IPS-15b (cell line): ENCODE results near the gene PTPRT.

Experiments used
- H3K27me3 ChIP-seq: one replicate; pipeline ENCODE4 v1.6.1; 2013; ENCODE audit warnings: low read length; ENCODE audit not compliant: control insufficient read depth, insufficient read depth
- H3K36me3 ChIP-seq: one replicate; pipeline ENCODE4 v1.6.1; 2013; ENCODE audit warnings: low read length; ENCODE audit not compliant: control insufficient read depth, insufficient read depth
- H3K4me1 ChIP-seq: one replicate; pipeline ENCODE4 v1.6.1; 2013; ENCODE audit warnings: mild to moderate bottlenecking, low read length; ENCODE audit not compliant: control insufficient read depth, insufficient read depth
- H3K4me3 ChIP-seq: one replicate; pipeline ENCODE4 v1.5.1; 2013; ENCODE audit warnings: low read depth, low read length
- H3K9ac ChIP-seq: one replicate; pipeline ENCODE4 v1.6.1; 2013; ENCODE audit warnings: low read depth, mild to moderate bottlenecking, low read length
- H3K9me3 ChIP-seq: one replicate; pipeline ENCODE4 v1.6.1; 2013; ENCODE audit warnings: mild to moderate bottlenecking, low read length; ENCODE audit not compliant: control insufficient read depth, insufficient read depth

The PTPRT gene

DNA sequence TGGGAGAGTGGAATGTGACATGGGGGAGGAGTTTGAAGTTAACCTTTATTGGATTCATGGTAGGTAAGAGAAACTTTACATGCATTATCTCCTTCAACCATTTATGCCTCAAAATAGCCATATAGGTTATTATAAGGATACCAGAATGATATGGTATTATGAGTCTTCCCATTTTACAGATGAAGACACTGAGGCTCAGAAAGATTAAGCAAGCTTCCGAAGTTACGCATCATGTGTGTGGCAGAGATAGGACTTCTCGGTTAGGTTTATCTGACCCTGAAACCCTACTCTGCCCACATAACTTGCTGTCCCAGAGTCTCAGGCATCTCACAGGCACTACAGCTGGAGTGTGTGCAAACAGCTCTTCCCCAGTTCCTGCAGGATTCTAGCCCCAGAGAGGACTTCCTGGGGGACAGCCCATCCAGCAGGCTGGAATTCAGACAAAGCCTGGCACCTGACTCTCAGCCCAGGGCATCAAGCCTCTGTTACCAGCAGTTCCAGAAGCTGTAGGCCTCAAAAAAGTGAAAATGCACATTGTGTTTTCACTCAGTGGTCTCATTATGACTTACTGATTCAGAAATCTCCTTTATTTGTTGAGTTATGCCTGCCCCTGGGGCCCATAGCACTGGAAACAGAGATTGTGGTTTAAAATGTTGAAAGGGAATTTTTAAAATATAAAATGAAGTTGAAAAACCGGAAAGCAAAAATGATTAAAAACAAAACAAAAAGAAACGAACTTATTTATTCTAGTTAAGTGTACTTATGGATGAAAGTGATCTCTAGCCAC, 1058.7 kb downstream of the PTPRT start:
- no peaks in the 10 kb centered on the region for H3K4me1 ChIP-seq
- no peaks in the 10 kb centered on the region for H3K27me3 ChIP-seq
- H3K9ac ChIP-seq = no peak overlapping the region
- H3K4me3 ChIP-seq = no peak overlapping the region
- H3K9me3 ChIP-seq = no peaks in the 10 kb centered on the region
- H3K36me3 ChIP-seq = no peaks in the 10 kb centered on the region

GRCh38 chr20:42125426-42125825, 1064.3 kb downstream of the PTPRT start:
- Histone ChIP-seq H3K27me3 (no peaks in the 10 kb centered on the region), H3K9ac (no peak overlapping the region), H3K36me3 (no peaks in the 10 kb centered on the region), H3K4me3 (no peak overlapping the region), H3K9me3 (no peaks in the 10 kb centered on the region), H3K4me1 (no peaks in the 10 kb centered on the region)

DNA sequence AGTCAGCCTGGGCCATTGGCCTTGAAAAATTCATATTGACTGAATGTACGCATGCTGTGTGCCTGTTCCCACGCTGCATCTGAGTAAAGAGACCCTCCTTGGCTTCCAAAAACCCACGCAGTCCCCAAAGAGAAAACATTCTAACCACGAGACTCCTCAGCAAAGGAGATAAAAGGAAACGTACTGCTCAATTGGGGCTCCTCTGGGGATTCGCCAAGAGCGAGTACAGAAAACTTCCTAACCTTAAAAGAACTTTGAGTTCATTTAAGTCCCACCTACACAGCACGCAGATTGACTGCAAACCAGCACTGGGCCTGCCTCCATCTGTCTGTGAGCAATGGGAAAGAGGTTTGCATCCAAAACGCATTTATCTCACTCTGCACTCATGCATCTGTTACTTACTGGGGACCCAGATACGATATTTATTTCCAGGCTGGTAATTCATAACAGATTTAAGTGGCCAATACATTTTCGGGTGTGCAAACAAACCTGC, 1065.7 kb downstream of the PTPRT start:
- Histone ChIP-seq H3K27me3 (no peaks in the 10 kb centered on the region), H3K36me3 (no peaks in the 10 kb centered on the region), H3K9me3 (no peaks in the 10 kb centered on the region), H3K9ac (no peak overlapping the region), H3K4me1 (no peaks in the 10 kb centered on the region), H3K4me3 (no peak overlapping the region)

- Histone ChIP-seq H3K9me3 (no peaks in the 10 kb centered on the region), H3K4me3 (no peak overlapping the region), H3K9ac (no peak overlapping the region), H3K4me1 (no peaks in the 10 kb centered on the region), H3K27me3 (no peaks in the 10 kb centered on the region), H3K36me3 (no peaks in the 10 kb centered on the region)
These were observed 1071.1 kb downstream of the PTPRT start for GRCh38 chr20:42118409-42119125.

DNA sequence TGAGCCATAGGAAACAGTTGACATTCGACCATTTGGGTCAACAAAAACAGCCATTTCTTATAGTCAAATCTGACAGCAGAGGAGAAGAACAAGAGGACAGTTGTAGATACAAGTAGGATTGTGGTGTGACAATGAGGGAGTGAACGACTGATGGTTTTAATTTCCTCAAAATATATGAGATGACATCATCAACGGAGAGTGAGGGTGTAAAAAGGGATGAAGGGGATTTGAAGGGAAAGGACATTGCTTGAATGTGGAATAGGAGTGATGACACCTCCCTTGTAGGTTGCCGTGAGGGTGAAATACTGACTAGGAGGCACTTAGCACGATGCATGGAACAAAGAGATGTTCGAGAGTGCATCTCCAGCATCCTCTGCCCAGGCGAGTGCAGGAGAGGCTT, 1071.7 kb downstream of the PTPRT start:
- no peaks in the 10 kb centered on the region for H3K36me3 ChIP-seq
- H3K9me3 ChIP-seq = no peaks in the 10 kb centered on the region
- no peak overlapping the region for H3K4me3 ChIP-seq
- H3K9ac ChIP-seq = no peak overlapping the region
- H3K27me3 ChIP-seq = no peaks in the 10 kb centered on the region
- H3K4me1 ChIP-seq = no peaks in the 10 kb centered on the region

GRCh38 chr20:42113236-42113635, 1076.5 kb downstream of the PTPRT start:
- peaks cover 3% of the 10 kb centered on the region for H3K4me1 ChIP-seq
- no peak overlapping the region for H3K9ac ChIP-seq
- H3K36me3 ChIP-seq = no peaks in the 10 kb centered on the region
- no peaks in the 10 kb centered on the region for H3K9me3 ChIP-seq
- no peak overlapping the region for H3K4me3 ChIP-seq
- no peaks in the 10 kb centered on the region for H3K27me3 ChIP-seq

DNA sequence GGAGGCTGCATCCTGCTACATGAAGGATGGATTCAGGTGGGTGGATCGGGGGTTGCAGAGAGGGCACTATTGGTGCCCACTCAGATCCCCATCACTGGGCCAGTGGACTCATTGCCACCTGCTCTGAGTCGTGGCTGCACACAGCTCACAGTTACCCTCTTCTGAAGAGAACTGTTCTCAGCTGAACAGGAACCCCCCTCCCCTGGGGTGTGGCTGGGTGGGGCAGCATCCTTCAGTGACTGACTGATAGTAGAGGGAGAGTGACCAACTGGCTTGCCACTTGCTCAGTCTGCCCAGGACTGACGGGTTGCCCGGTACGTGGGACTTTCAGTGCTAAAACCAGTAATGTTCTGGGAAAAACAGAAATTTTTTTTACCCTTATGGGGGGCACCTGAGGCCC, 1077.5 kb downstream of the PTPRT start:
- Histone ChIP-seq H3K4me1 (peaks cover 3% of the 10 kb centered on the region), H3K27me3 (no peaks in the 10 kb centered on the region), H3K4me3 (no peak overlapping the region), H3K9ac (no peak overlapping the region), H3K9me3 (no peaks in the 10 kb centered on the region), H3K36me3 (no peaks in the 10 kb centered on the region)

DNA sequence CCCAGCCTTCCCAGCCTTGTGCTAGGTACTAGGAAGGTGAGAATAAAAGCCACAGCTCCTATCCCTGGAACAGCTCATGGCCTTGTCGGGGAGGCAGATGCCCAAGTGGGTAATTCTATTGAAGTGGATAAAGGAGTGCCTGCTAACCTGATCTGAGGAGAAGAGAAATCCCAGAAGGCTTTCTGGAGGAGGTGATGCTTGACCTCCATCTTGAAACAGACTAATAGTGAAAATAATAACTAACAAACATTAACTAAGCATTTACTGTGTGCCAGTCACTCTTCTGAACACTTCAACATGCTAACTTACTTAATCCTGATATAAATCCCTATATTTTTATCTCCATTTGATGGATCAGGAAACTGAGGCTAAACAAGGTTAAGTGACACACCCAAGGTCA, 1078.4 kb downstream of the PTPRT start:
- Histone ChIP-seq H3K9me3 (no peaks in the 10 kb centered on the region), H3K36me3 (no peaks in the 10 kb centered on the region), H3K4me3 (no peak overlapping the region), H3K9ac (no peak overlapping the region), H3K27me3 (no peaks in the 10 kb centered on the region), H3K4me1 (peaks cover 3% of the 10 kb centered on the region)

DNA sequence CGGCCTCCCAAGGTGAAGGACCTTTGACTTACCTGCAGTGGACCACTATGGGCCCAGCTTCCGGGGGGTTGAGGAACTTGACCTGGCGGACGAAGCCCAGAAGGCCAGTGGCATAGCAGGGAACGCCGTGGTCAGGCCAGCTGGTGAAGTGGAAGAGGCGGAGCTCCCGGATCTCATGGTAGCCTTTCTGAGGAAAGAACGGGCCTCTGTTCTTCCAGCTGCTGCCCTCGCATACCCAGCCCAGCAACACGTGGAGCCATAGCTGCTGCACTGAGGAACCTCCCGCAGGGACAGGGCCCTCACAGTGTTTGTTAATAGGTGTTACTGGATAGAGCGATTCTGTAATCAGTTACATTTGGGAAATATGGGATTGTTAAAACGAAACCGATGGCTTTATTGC, 1079.4 kb downstream of the PTPRT start:
- Histone ChIP-seq H3K9me3 (no peaks in the 10 kb centered on the region), H3K4me1 (peaks cover 3% of the 10 kb centered on the region), H3K4me3 (no peak overlapping the region), H3K27me3 (no peaks in the 10 kb centered on the region), H3K36me3 (no peaks in the 10 kb centered on the region), H3K9ac (no peak overlapping the region)

DNA sequence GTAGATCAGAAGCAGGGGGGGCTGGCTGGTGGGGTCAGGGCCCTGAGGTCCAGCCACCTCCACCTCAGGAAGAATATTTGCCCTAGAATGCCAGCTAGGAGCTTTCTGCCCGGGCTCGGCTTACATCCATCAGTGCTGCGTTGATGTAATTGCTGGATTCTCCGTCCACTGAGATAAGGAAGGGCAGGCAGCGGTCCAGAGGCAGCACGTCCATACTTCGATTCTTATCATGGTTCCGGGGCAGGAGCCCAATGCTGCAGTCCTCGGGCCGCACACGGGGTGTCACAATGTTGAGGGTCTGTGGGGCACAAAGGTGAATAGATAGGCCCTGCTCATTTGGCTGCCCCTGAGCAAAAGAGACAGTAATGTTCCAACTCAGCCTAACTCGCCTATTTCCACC, 1087.7 kb downstream of the PTPRT start:
- no peaks in the 10 kb centered on the region for H3K4me1 ChIP-seq
- no peaks in the 10 kb centered on the region for H3K9me3 ChIP-seq
- H3K27me3 ChIP-seq = no peaks in the 10 kb centered on the region
- H3K4me3 ChIP-seq = no peak overlapping the region
- H3K9ac ChIP-seq = no peak overlapping the region
- no peaks in the 10 kb centered on the region for H3K36me3 ChIP-seq

- Histone ChIP-seq H3K27me3 (no peaks in the 10 kb centered on the region), H3K9me3 (no peaks in the 10 kb centered on the region), H3K4me1 (no peaks in the 10 kb centered on the region), H3K4me3 (no peak overlapping the region), H3K9ac (no peak overlapping the region), H3K36me3 (no peaks in the 10 kb centered on the region)
These were observed 1089.5 kb downstream of the PTPRT start for GRCh38 chr20:42100137-42100704.

DNA sequence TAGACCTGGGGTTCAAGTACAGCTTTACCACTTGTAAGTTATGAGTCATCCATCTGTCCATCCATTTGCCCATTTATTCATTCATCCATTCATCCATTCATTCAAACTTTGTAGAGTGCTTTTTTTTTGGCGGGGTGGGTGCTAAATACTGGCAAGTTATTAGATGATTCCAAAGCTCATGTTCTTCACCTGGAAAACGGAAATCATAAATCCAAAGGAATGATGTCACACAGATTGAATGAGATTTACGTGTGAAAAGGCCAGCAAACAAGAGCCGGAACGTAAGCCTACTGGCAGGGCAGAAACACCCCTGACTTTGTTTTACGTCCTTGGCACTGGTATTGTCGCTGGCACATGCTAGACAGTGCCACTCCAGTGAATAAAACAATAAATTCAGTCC, 1090.6 kb downstream of the PTPRT start:
- H3K4me3 ChIP-seq = no peak overlapping the region
- no peaks in the 10 kb centered on the region for H3K36me3 ChIP-seq
- H3K9ac ChIP-seq = no peak overlapping the region
- H3K27me3 ChIP-seq = no peaks in the 10 kb centered on the region
- no peaks in the 10 kb centered on the region for H3K9me3 ChIP-seq
- H3K4me1 ChIP-seq = no peaks in the 10 kb centered on the region
